H1 (cell line): Measurements from ENCODE around the gene C19orf18. TPM values are rescaled to one million over a fixed set of nuclear protein-coding genes. Genes with fewer than 3 reads are reported as not detected.
A peak's percentile ranks its signal among the peaks of the same experiment; 100 is the strongest.

Experiments used
- CTCF ChIA-PET: fragments of 300-600 bp; sonication (Branson Sonifier 250); formaldehyde crosslinking; loops from one replicate; lab custom pipeline; 2021; ENCODE audit not compliant: partially characterized antibody; lab: Charles Lee
- POLR2A ChIA-PET: fragments of 300-600 bp; sonication (Branson Sonifier 250); formaldehyde crosslinking; loops from one replicate; lab custom pipeline; 2021; ENCODE audit warnings: inconsistent platforms; ENCODE audit not compliant: partially characterized antibody; lab: Charles Lee
- DNase-seq, 2 experiments: peaks; one replicate each; pipeline versions ENCODE4 v3.0.0 to v3.0.0-alpha.2; 2010 to 2022; ENCODE audit warnings: low spot score in 2 of 2, low read depth in 1 of 2, mixed read lengths in 1 of 2
- FAIRE-seq: peaks from 2 replicates; lab custom pipeline; 2011; peaks lifted over from hg19 to GRCh38; lab: Jason Lieb, UNC
- H2AFZ ChIP-seq: 2 replicates; pipeline ENCODE4 v1.8.1; 2012; ENCODE audit warnings: low read length, inconsistent platforms
- H2AK5ac ChIP-seq: 2 replicates; pipeline ENCODE4 v1.6.1; 2013; ENCODE audit warnings: low read depth, low read length
- H2BK120ac ChIP-seq: replicated peaks from 2 replicates; pipeline ENCODE3; 2013; ENCODE audit warnings: low read depth, low read length, inconsistent platforms
- H2BK12ac ChIP-seq: 2 replicates; pipeline ENCODE4 v1.6.1; 2013; ENCODE audit warnings: low read depth, low read length
- H2BK15ac ChIP-seq: 2 replicates; pipeline ENCODE4 v1.6.1; 2013; ENCODE audit warnings: low read length
- H2BK20ac ChIP-seq: 2 replicates; pipeline ENCODE4 v1.6.1; 2013; ENCODE audit warnings: low read length
- H2BK5ac ChIP-seq: 2 replicates; pipeline ENCODE4 v1.6.1; 2013; ENCODE audit warnings: low read depth, low read length
- H3K14ac ChIP-seq: 2 replicates; pipeline ENCODE4 v1.6.1; 2013; ENCODE audit warnings: inconsistent platforms; ENCODE audit not compliant: insufficient read length
- H3K18ac ChIP-seq: 2 replicates; pipeline ENCODE4 v1.6.1; 2013; ENCODE audit warnings: low read length; ENCODE audit errors: extremely low read depth
- H3K23ac ChIP-seq: 2 replicates; pipeline ENCODE4 v1.6.1; 2013; ENCODE audit warnings: inconsistent platforms; ENCODE audit not compliant: insufficient read length
- H3K23me2 ChIP-seq: 2 replicates; pipeline ENCODE4 v1.6.1; 2013; ENCODE audit warnings: low read depth, low read length
- H3K27ac ChIP-seq: 2 replicates; pipeline ENCODE4 v1.6.1; 2011; ENCODE audit warnings: low read depth, low read length, inconsistent platforms
- H3K27me3 ChIP-seq, 4 experiments: replicated peaks in 1 of 4; 1 replicate in 1 of 4; 2 replicates in 3 of 4; pipeline versions ENCODE4 v1.6.1 to v1.8.1; 2011 to 2013; ENCODE audit warnings: low read length in 3 of 4, mild to moderate bottlenecking in 3 of 4, inconsistent platforms in 2 of 4, mixed read lengths in 2 of 4, moderate library complexity in 1 of 4; ENCODE audit not compliant: control insufficient read depth in 3 of 4, insufficient read depth in 3 of 4; ENCODE audit errors: extremely low read depth in 1 of 4
- H3K36me3 ChIP-seq, 4 experiments: 2 replicates each; pipeline versions ENCODE4 v1.6.1 to v1.8.1; 2011 to 2013; ENCODE audit warnings: mild to moderate bottlenecking in 4 of 4, low read length in 3 of 4, moderate library complexity in 2 of 4, control low read depth in 1 of 4, inconsistent platforms in 1 of 4; ENCODE audit not compliant: insufficient read depth in 4 of 4, control insufficient read depth in 2 of 4
- H3K4ac ChIP-seq: replicated peaks from 2 replicates; pipeline ENCODE3; 2013; ENCODE audit warnings: low read length, low read depth, mixed read lengths, inconsistent platforms; ENCODE audit not compliant: insufficient read length
- H3K4me1 ChIP-seq, 4 experiments: replicated peaks in 1 of 4; 1 replicate in 1 of 4; 2 replicates in 3 of 4; pipeline versions ENCODE4 v1.6.1 to v1.8.1; 2011 to 2013; ENCODE audit warnings: low read length in 3 of 4, inconsistent platforms in 2 of 4, mixed read lengths in 1 of 4; ENCODE audit not compliant: insufficient read depth in 4 of 4, control insufficient read depth in 3 of 4
- H3K4me2 ChIP-seq, 2 experiments: 2 replicates each; pipeline versions ENCODE4 v1.6.1 to v1.8.1; 2011 to 2013; ENCODE audit warnings: low read depth in 2 of 2, low read length in 2 of 2, control low read depth in 1 of 2, inconsistent platforms in 1 of 2, mild to moderate bottlenecking in 1 of 2; ENCODE audit not compliant: insufficient read depth in 1 of 2
- H3K4me3 ChIP-seq, 4 experiments: fragments of 200-600, 300-600 bp in 1 of 4; sonication (generic), shearing (Covaris generic), sonication (Bioruptor Twin) in 1 of 4; 2 replicates each; pipeline versions ENCODE4 v1.5.1 to v1.8.1; 2011 to 2016; ENCODE audit warnings: low read length in 4 of 4, low read depth in 3 of 4, control low read depth in 2 of 4, inconsistent platforms in 2 of 4, mild to moderate bottlenecking in 2 of 4, mixed read lengths in 1 of 4, moderate library complexity in 1 of 4; ENCODE audit not compliant: insufficient read depth in 2 of 4; ENCODE audit errors: extremely low read depth in 1 of 4
- H3K56ac ChIP-seq: replicated peaks from 2 replicates; pipeline ENCODE3; 2013; ENCODE audit warnings: low read depth, mild to moderate bottlenecking, mixed read lengths, low read length, inconsistent platforms; ENCODE audit not compliant: insufficient read length
- H3K79me1 ChIP-seq: 2 replicates; pipeline ENCODE4 v1.6.1; 2013; ENCODE audit warnings: low read depth, low read length, control low read depth
- H3K79me2 ChIP-seq, 2 experiments: 2 replicates each; pipeline versions ENCODE4 v1.6.1 to v1.8.1; 2012 to 2013; ENCODE audit warnings: low read length in 2 of 2, mild to moderate bottlenecking in 2 of 2, inconsistent platforms in 1 of 2; ENCODE audit not compliant: insufficient read depth in 2 of 2, control insufficient read depth in 1 of 2
- H3K9ac ChIP-seq, 4 experiments: replicated peaks in 1 of 4; 1 replicate in 1 of 4; 2 replicates in 3 of 4; pipeline versions ENCODE4 v1.6.1 to v1.8.1; 2011 to 2013; ENCODE audit warnings: low read depth in 3 of 4, low read length in 3 of 4, control low read depth in 2 of 4, mild to moderate bottlenecking in 2 of 4, moderate library complexity in 2 of 4, inconsistent platforms in 1 of 4; ENCODE audit errors: extremely low read depth in 1 of 4
- H3K9me3 ChIP-seq, 2 experiments: 2 replicates each; pipeline versions ENCODE4 v1.6.1 to v1.8.1; 2012 to 2013; ENCODE audit warnings: mild to moderate bottlenecking in 2 of 2, moderate library complexity in 2 of 2, control low read depth in 1 of 2, inconsistent platforms in 1 of 2, low read depth in 1 of 2, low read length in 1 of 2, mixed read lengths in 1 of 2; ENCODE audit not compliant: insufficient read depth in 2 of 2
- H4K20me1 ChIP-seq, 2 experiments: replicated peaks in 1 of 2; 2 replicates each; pipeline versions ENCODE3 to v1.8.1; 2011 to 2013; ENCODE audit warnings: inconsistent platforms in 2 of 2, low read length in 2 of 2, mild to moderate bottlenecking in 1 of 2; ENCODE audit not compliant: insufficient read depth in 2 of 2, control insufficient read depth in 1 of 2
- H4K5ac ChIP-seq: 2 replicates; pipeline ENCODE4 v1.6.1; 2013; ENCODE audit warnings: low read length, low read depth, mixed read lengths, inconsistent platforms; ENCODE audit not compliant: insufficient read length
- H4K8ac ChIP-seq: 2 replicates; pipeline ENCODE4 v1.8.0; 2013; ENCODE audit warnings: mild to moderate bottlenecking, moderate library complexity, low read length, inconsistent platforms; ENCODE audit not compliant: insufficient read depth; ENCODE audit errors: extremely low read depth
- H4K91ac ChIP-seq: replicated peaks from 2 replicates; pipeline ENCODE3; 2013; ENCODE audit warnings: low read length, mixed read lengths, inconsistent platforms; ENCODE audit not compliant: insufficient read length
- CTCF ChIP-seq, 3 experiments: IDR thresholded peaks; 1 replicate in 2 of 3; 2 replicates in 1 of 3; pipeline versions ENCODE4 v1.5.1 to v1.6.1; 2011; ENCODE audit warnings: low read length in 3 of 3, mild to moderate bottlenecking in 3 of 3, inconsistent platforms in 2 of 3, low read depth in 1 of 3, moderate library complexity in 1 of 3; ENCODE audit not compliant: insufficient read depth in 1 of 3; ENCODE audit errors: control extremely low read depth in 1 of 3
- POLR2A ChIP-seq, 2 experiments: IDR thresholded peaks; 1 replicate in 1 of 2; 2 replicates in 1 of 2; pipeline ENCODE4 v1.6.1; 2011; ENCODE audit warnings: low read depth in 2 of 2, low read length in 2 of 2, mild to moderate bottlenecking in 2 of 2; ENCODE audit errors: control extremely low read depth in 1 of 2
- RAD21 ChIP-seq, 2 experiments: IDR thresholded peaks in 1 of 2; conservative IDR thresholded peaks in 1 of 2; 2 replicates each; pipeline ENCODE4 v1.6.1; 2011; ENCODE audit warnings: low read depth in 2 of 2, low read length in 2 of 2, improper control_type of control experiment in 1 of 2, inconsistent platforms in 1 of 2, mild to moderate bottlenecking in 1 of 2, moderate library complexity in 1 of 2
- WGBS, 2 experiments: shearing (Covaris generic) in 1 of 2; methylation state at CpG; one replicate each; pipeline versions ENCODE4 v1.1.6 to v1.1.7; 2013 to 2015; ENCODE audit warnings: low lambda C conversion rate in 2 of 2, mixed read lengths in 2 of 2, inconsistent platforms in 1 of 2, low coverage in 1 of 2, missing lambda C conversion rate in 1 of 2; ENCODE audit not compliant: insufficient replicate concordance in 2 of 2, insufficient coverage in 1 of 2, insufficient read length in 1 of 2; ENCODE audit errors: extremely low coverage in 1 of 2, missing lambda C conversion rate in 1 of 2; 5-methylcytosine and 5-hydroxymethylcytosine counted together
- polyA plus RNA-seq, 7 experiments: library from polyadenylated mRNA; depleted of rRNA in 3 of 7; stranded (reverse) in 5 of 7; unstranded in 2 of 7; fragments of >200 nt in 5 of 7; fragments of 200-250 nt in 2 of 7; gene quantifications; 1 replicate in 5 of 7; 2 replicates in 1 of 7; 4 replicates in 1 of 7; pipeline versions ENCODE4 v1.2.1 to v1.2.3, GENCODE V29; 2011 to 2013; ENCODE audit warnings: missing spikeins in 2 of 7, mixed read lengths in 2 of 7
- total RNA-seq: library from RNA; stranded (reverse); fragmentation: NEBNext Ultra II Directional; extraction: Animal tissue kit (Norgen Biotek cat#: 25700); gene quantifications from 2 replicates; pipeline ENCODE4 v1.2.1, GENCODE V29; 2021

C19orf18 gene
- total and polyA plus RNA-seq, 2 of the 8 experiments (the other 6 are each of a cell fraction or from before 2014, with no cell fraction given) = 0.12 to 0.99 TPM

GRCh38 chr19:58007285-58007684 lies 33.0 kb upstream of the C19orf18 start:
- no peak for FAIRE-seq
- peaks cover 0 to 3% (median 0%) of the 10 kb centered on the region in 4 experiments; a peak in 1 of 7 replicates for H3K4me1 ChIP-seq
- no peaks in the 10 kb centered on the region for H4K20me1 ChIP-seq
- ChIA-PET CTCF (interaction anchor here (0.7 to 1.8 kb wide), 7 partner anchors 8 to 136 kb away, joined by 3 to 6 read pairs (median 3); no protein-coding TSS in a partner anchor), POLR2A (interaction anchor here (0.7 to 2.4 kb wide), 7 partner anchors 11 to 151 kb away, joined by 3 to 9 read pairs (median 3); partner anchors contain the start of gene ZNF135)
- no peak overlapping the region for H4K5ac ChIP-seq
- DNase-seq = no peak
- TF ChIP-seq RAD21 (IDR thresholded peaks at IDR 0.05 in 1 of 2, conservative IDR thresholded peaks at IDR 0.05 in 1 of 2; ENCODE audit: low read depth in 2 of 2, low read length in 2 of 2) = peak; percentile 28 to 37; a peak in 2 of 4 replicates
- TF ChIP-seq CTCF (IDR thresholded peaks at IDR 0.05; ENCODE audit: control extremely low read depth in 1 of 3, insufficient read depth in 1 of 3, low read depth in 1 of 3, low read length in 3 of 3) = peak; percentile 7 to 55 (median 26); a peak in 3 of 4 replicates
- TF ChIP-seq POLR2A (IDR thresholded peaks at IDR 0.05; ENCODE audit: control extremely low read depth in 1 of 2, low read depth in 2 of 2, low read length in 2 of 2) = no peak
- no peak overlapping the region for H3K14ac ChIP-seq
- no peak overlapping the region for H4K91ac ChIP-seq
- peaks cover 12 to 49% (median 24%) of the 10 kb centered on the region in 4 experiments for H3K36me3 ChIP-seq
- no peak overlapping the region for H2BK120ac ChIP-seq
- no peaks in the 10 kb centered on the region; a peak in 1 of 7 replicates for H3K27me3 ChIP-seq
- H2AK5ac ChIP-seq = no peak overlapping the region
- 86% methylated on average over 1 of the region's 1 CpG; no CpG with 5 or more reads in 1 of the 2 experiments for WGBS, 2 experiments
- no peak overlapping the region for H3K4me3 ChIP-seq
- H3K9ac ChIP-seq = no peak overlapping the region
- peaks cover 4% of the 10 kb centered on the region for H3K23me2 ChIP-seq
- H3K79me2 ChIP-seq = peaks cover 0 to 17% of the 10 kb centered on the region in 2 experiments; a peak in 1 of 4 replicates
- H2BK5ac ChIP-seq = no peak overlapping the region
- H3K79me1 ChIP-seq = no peaks in the 10 kb centered on the region; the same call in 1 of the 2 replicates
- no peak overlapping the region for H3K4me2 ChIP-seq
- H2BK15ac ChIP-seq = no peak overlapping the region
- H3K9me3 ChIP-seq = peaks cover 34 to 54% of the 10 kb centered on the region in 2 experiments
- H3K4ac ChIP-seq = no peak overlapping the region
- H2BK20ac ChIP-seq = no peak overlapping the region
- H2AFZ ChIP-seq = no peak overlapping the region
- H3K23ac ChIP-seq = no peak overlapping the region
- no peak overlapping the region for H3K27ac ChIP-seq
- no peak overlapping the region for H2BK12ac ChIP-seq
- H3K18ac ChIP-seq = no peak overlapping the region
- no peak overlapping the region for H4K8ac ChIP-seq
- H3K56ac ChIP-seq = no peak overlapping the region
